Astrocyte of the cerebellum (primary cell): Measurements from ENCODE around the gene PSMC4.

ENCODE experiments used
- DNase-seq: peaks from one replicate; pipeline ENCODE4 v3.0.0-alpha.2; 2011; ENCODE audit warnings: low read depth
- H3K4me3 ChIP-seq: 2 replicates; pipeline ENCODE4 v1.5.1; 2011; ENCODE audit warnings: mild to moderate bottlenecking, low read depth, low read length, moderate library complexity
- in situ Hi-C: cut with HindIII; loops from 2 replicates; pipeline ENCODE4 v1.10.0; 2017; ENCODE audit warnings: low sequenced_read_pairs
- TF ChIP-seq, protein P1 (sequence below): IDR thresholded peaks from 2 replicates; pipeline ENCODE4 v1.5.1; 2012; ENCODE audit warnings: low read length, low read depth, moderate library complexity, mild to moderate bottlenecking; ENCODE audit errors: missing control alignments

PSMC4 gene

DNA sequence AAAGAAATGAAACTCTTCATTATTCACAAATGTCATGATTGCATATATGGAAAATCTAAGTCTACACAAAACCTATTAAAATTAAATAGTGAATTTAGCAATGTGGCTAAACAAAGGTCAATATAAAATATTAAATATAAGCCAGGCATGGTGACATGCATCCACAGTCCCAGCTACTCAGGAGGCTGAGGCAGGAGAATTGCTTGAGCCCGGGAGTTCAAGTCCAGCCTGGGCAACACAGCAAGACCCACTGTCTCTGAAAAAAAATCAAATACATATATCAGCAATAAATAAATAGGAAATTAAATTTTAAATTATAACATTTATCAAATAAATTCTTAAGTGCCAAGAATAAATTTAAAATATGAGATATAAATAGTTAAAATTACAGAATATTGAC, 11.9 kb downstream of the PSMC4 start:
- TF ChIP-seq, protein P1, sequence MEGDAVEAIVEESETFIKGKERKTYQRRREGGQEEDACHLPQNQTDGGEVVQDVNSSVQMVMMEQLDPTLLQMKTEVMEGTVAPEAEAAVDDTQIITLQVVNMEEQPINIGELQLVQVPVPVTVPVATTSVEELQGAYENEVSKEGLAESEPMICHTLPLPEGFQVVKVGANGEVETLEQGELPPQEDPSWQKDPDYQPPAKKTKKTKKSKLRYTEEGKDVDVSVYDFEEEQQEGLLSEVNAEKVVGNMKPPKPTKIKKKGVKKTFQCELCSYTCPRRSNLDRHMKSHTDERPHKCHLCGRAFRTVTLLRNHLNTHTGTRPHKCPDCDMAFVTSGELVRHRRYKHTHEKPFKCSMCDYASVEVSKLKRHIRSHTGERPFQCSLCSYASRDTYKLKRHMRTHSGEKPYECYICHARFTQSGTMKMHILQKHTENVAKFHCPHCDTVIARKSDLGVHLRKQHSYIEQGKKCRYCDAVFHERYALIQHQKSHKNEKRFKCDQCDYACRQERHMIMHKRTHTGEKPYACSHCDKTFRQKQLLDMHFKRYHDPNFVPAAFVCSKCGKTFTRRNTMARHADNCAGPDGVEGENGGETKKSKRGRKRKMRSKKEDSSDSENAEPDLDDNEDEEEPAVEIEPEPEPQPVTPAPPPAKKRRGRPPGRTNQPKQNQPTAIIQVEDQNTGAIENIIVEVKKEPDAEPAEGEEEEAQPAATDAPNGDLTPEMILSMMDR, result no peak
- no peak for DNase-seq
- in situ Hi-C loops, result no loop called here
- H3K4me3 ChIP-seq, result no peak overlapping the region

DNA sequence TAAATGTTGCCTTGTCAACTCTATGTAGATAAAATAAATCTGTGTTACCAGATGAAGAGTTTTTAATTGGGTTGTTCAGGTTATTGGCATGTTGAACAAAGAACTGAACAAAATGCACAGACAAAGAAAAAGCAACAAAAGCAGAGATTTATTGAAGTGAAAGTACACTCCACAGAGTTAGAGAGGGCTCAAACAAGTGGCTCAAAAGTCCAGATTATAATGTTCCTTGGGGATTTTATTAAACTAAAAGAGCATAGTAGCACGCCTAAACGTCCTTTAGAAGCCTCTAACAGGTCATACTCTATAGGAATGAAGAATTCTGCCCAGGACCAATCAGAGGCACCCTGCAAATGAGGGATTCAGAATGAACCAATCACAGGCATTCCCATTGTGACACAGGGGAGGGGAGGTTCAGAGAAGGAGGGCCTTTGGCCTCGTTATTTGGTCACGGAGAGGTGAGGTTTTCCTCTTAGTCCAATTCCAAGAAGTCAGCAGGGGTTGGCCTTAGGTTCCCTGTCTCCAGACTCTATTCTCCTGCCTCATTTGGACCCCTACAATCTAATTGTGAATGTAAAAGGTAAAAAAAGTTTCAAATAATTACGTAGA, 12.8 kb downstream of the PSMC4 start:
- TF ChIP-seq, protein P1, result no peak
- DNase-seq, result no peak
- no peak overlapping the region for H3K4me3 ChIP-seq
- in situ Hi-C loops, result no loop called here

DNA sequence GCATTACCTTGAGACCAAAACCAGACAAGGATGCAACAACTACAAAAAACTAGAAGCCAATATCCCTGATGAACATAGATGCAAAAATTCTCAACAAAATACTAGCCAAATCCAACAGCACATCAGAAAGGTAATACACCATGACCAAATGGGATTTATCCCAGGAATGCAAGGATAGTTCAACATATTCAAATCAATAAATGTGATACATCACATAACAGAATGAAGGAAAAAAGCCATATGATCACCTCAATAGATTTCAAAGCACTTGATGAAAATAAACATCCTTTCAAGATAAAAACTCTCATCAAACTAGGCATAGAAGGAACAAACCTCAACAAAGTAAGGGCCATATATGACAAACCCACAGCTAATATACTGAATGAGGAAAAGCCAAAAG, 15.7 kb downstream of the PSMC4 start:
- in situ Hi-C loops, result no loop called here
- TF ChIP-seq, protein P1, result no peak
- DNase-seq, result no peak
- no peak overlapping the region for H3K4me3 ChIP-seq

DNA sequence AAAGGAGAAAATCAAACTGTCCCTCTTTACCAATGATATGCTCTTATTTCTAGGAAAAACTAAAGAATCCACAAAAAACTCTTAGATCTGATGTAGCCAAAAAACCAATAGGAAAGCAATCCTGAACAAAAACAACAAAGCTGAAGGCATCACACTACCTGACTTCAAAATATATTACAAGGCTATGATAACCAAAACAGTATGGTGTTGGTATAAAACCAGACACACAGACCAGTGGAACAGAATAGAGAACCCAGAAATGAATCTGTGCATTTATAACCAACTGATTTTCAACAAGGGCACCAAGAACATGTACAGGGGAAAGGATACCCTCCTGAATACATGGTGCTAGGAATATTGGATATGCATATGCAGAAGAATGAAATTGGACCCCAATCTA, 16.2 kb downstream of the PSMC4 start:
- TF ChIP-seq, protein P1, result no peak
- in situ Hi-C loops, result no loop called here
- DNase-seq, result no peak
- H3K4me3 ChIP-seq, result no peak overlapping the region

DNA sequence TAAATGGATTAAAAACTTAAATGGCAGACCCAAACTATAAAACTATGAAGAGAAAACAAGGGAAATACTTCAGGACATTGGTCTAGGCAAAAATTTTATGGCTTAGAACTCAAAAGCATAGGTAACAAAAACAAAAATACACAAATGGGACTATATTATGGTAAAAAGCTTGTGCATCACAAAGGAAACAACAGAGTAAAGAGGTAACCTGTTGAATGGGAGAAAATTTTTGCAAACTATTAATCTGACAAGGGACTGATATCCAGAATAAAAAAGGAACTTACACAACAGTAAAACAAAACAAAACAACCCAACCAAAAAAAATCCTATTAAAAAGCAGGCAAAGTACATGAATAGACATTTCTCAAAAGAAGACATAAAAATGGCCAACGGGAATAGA, 16.6 kb downstream of the PSMC4 start:
- H3K4me3 ChIP-seq, result no peak overlapping the region
- in situ Hi-C loops, result no loop called here
- TF ChIP-seq, protein P1, result no peak
- DNase-seq, result no peak

DNA sequence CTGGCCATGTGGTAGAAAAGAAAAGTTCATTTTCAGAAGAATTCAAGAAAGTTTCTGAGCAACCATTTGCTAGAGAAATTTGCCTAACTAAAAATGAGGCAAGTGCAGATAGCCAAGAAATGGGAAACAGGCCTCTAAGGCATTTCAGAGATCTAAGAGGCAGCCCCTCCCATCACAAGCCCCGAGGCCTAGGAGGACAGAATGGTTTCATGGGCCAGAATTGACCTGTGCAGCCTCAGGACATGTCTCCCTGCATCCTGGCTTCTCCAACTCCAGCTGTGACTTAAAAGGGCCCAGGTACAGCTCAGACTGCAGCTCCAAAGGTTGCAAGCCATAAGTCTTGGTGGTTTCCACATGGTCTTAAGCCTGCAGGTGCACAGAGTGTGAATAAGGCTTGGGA, 22.6 kb downstream of the PSMC4 start:
- in situ Hi-C loops, result no loop called here
- H3K4me3 ChIP-seq, result no peak overlapping the region
- no peak for DNase-seq
- TF ChIP-seq, protein P1, result no peak

DNA sequence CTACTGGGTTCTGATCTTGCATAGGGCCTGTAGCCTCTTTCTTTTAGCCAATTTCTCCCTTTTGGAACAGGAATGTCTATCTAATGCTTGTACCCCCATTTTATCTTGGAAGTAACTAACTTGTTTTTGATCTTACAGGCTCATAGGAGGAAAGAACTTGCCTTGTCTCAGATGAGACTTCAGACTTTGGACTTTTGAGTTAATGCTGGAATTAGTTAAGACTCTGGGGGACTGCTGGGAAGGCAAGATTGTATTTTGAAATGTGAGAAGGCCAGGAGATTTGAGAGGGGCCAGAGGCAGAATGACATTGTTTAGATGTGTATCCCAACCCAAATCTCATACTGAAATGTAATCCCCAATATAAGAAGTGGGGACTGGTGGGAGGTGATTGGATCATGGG, 23.4 kb downstream of the PSMC4 start:
- no peak for DNase-seq
- TF ChIP-seq, protein P1, result no peak
- no peak overlapping the region for H3K4me3 ChIP-seq
- in situ Hi-C loops, result no loop called here
